Hepatocyte (in vitro differentiated cells): ENCODE data around the gene NOP10.

ENCODE experiments used
- EZH2 ChIP-seq: fragments of 200-600 bp; sonication (generic); IDR thresholded peaks from 2 replicates; pipeline ENCODE4 v1.6.1; 2016; ENCODE audit warnings: antibody characterized with exemption, mild to moderate bottlenecking, borderline replicate concordance
- EZH2phosphoT487 ChIP-seq: fragments of 200-600 bp; sonication (generic); IDR thresholded peaks from one replicate; pipeline ENCODE4 v1.6.1; 2018; ENCODE audit warnings: antibody characterized with exemption, mild to moderate bottlenecking, low read depth, moderate library complexity; ENCODE audit not compliant: unreplicated experiment, severe bottlenecking
- TF ChIP-seq, protein P1 (sequence below): fragments of 200-600 bp; sonication (generic); IDR thresholded peaks from 2 replicates; pipeline ENCODE4 v1.5.1; 2016; ENCODE audit warnings: antibody characterized with exemption, mild to moderate bottlenecking; ENCODE audit not compliant: poor library complexity

GRCh38 chr15:34358948-34359347 is 16.0 kb upstream of the NOP10 start:
- TF ChIP-seq, protein P1, sequence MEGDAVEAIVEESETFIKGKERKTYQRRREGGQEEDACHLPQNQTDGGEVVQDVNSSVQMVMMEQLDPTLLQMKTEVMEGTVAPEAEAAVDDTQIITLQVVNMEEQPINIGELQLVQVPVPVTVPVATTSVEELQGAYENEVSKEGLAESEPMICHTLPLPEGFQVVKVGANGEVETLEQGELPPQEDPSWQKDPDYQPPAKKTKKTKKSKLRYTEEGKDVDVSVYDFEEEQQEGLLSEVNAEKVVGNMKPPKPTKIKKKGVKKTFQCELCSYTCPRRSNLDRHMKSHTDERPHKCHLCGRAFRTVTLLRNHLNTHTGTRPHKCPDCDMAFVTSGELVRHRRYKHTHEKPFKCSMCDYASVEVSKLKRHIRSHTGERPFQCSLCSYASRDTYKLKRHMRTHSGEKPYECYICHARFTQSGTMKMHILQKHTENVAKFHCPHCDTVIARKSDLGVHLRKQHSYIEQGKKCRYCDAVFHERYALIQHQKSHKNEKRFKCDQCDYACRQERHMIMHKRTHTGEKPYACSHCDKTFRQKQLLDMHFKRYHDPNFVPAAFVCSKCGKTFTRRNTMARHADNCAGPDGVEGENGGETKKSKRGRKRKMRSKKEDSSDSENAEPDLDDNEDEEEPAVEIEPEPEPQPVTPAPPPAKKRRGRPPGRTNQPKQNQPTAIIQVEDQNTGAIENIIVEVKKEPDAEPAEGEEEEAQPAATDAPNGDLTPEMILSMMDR: no peak
- TF ChIP-seq EZH2 (no peak), EZH2phosphoT487 (no peak)
